Stimulated activated CD8-positive, alpha-beta memory T cell treated with anti-CD3 and anti-CD28 coated beads, Interleukin-7, amount 100 ng/mL, for 1 hour (primary cell): Measurements from ENCODE around the gene KLHL6.
"Not testable (repeated sequence)": the region's sequence is repeated elsewhere in the genome, so short reads cannot be mapped to it uniquely, and the experiment has no call there.

Source experiments
- DNase-seq, 2 donors: peaks; one replicate each; pipeline ENCODE4 v3.0.0-alpha.2; 2020; ENCODE audit warnings: low read depth in 2 of 2

KLHL6 gene

GRCh38 chr3:183487016-183487415 is 68.5 kb downstream of the KLHL6 start:
- DNase-seq: no peak

GRCh38 chr3:183486472-183486871 is 69.0 kb downstream of the KLHL6 start:
- no peak for DNase-seq

- no peak for DNase-seq
Measured at GRCh38 chr3:183485585-183485984, 69.9 kb downstream of the KLHL6 start.

GRCh38 chr3:183485093-183485492 is 70.4 kb downstream of the KLHL6 start:
- DNase-seq: no peak

GRCh38 chr3:183484431-183485075 is 71.0 kb downstream of the KLHL6 start:
- no peak for DNase-seq

- DNase-seq: no peak
Measured at GRCh38 chr3:183481582-183481981, 73.9 kb downstream of the KLHL6 start.

GRCh38 chr3:183478501-183478900 is 77.0 kb downstream of the KLHL6 start:
- no peak for DNase-seq

- no peak for DNase-seq
Measured at GRCh38 chr3:183477801-183478456, 77.6 kb downstream of the KLHL6 start.

GRCh38 chr3:183475764-183476162 is 79.7 kb downstream of the KLHL6 start:
- not testable (repeated sequence) for DNase-seq

- no peak for DNase-seq
Measured at GRCh38 chr3:183475016-183475763, 80.3 kb downstream of the KLHL6 start.

- DNase-seq: no peak
Measured at GRCh38 chr3:183473969-183474368, 81.5 kb downstream of the KLHL6 start.

GRCh38 chr3:183472155-183472554 is 83.4 kb downstream of the KLHL6 start:
- DNase-seq: no peak

- no peak for DNase-seq
Measured at GRCh38 chr3:183468424-183468823, 87.1 kb downstream of the KLHL6 start.

- DNase-seq: no peak
Measured at GRCh38 chr3:183466575-183466974, 88.9 kb downstream of the KLHL6 start.

- not testable (repeated sequence) for DNase-seq
Measured at GRCh38 chr3:183465710-183466109, 89.8 kb downstream of the KLHL6 start.

GRCh38 chr3:183464480-183464879 is 91.0 kb downstream of the KLHL6 start:
- DNase-seq: no peak

- no peak for DNase-seq
Measured at GRCh38 chr3:183460081-183461055, 95.1 kb downstream of the KLHL6 start.

- DNase-seq: no peak
Measured at GRCh38 chr3:183455089-183455488, 100.4 kb downstream of the KLHL6 start.

GRCh38 chr3:183454064-183454463 is 101.4 kb downstream of the KLHL6 start:
- no peak for DNase-seq

- DNase-seq: no peak
Measured at GRCh38 chr3:183449791-183450190, 105.7 kb downstream of the KLHL6 start.

- DNase-seq: no peak
Measured at GRCh38 chr3:183449391-183449790, 106.1 kb downstream of the KLHL6 start.
